ENCODE results near the gene ALKAL2.

The ALKAL2 gene

DNA sequence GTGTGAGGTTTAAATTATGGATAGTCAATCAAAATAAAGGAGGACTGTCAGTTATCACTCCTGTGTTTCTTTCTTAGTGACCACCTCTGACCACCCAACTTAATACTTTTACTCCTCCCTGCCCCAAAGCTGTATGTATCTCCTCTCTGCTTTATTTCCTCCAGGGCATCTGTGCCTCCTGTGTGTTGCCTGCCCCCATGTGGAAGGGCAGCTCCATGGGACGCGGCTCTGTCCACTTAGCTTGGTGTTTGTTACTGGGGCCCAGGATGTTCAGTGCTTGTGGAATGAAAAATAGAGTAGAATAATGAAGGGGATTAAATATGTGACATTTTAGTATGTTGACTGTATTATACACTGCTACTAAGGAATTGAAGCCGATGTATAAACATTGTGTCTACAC is 13.4 kb downstream of the ALKAL2 start:
- TF ChIP-seq CTCF (IDR thresholded peaks at IDR 0.05) = no peak

GRCh38 chr2:273333-273732 is 14.6 kb downstream of the ALKAL2 start:
- TF ChIP-seq CTCF (IDR thresholded peaks at IDR 0.05) = no peak

DNA sequence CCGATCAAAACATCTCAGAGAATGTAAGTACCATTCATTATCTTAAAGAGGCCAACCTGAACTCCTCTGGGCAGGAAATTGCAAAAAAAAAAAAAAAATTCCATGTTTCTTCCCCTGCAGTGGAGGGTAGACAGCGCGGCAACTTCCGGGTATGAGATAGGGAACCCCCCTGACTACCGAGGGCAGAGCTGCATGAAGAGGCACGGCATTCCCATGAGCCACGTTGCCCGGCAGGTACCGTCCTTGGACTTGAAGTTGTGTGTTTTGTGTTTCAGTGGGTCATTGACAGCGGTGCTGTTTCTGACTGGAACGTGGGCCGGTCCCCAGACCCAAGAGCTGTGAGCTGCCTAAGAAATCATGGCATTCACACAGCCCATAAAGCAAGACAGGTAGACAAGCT is 16.0 kb downstream of the ALKAL2 start:
- no peak for TF ChIP-seq CTCF (IDR thresholded peaks at IDR 0.05)

GRCh38 chr2:270861-271260 is 17.0 kb downstream of the ALKAL2 start:
- TF ChIP-seq CTCF (IDR thresholded peaks at IDR 0.05) = no peak

DNA sequence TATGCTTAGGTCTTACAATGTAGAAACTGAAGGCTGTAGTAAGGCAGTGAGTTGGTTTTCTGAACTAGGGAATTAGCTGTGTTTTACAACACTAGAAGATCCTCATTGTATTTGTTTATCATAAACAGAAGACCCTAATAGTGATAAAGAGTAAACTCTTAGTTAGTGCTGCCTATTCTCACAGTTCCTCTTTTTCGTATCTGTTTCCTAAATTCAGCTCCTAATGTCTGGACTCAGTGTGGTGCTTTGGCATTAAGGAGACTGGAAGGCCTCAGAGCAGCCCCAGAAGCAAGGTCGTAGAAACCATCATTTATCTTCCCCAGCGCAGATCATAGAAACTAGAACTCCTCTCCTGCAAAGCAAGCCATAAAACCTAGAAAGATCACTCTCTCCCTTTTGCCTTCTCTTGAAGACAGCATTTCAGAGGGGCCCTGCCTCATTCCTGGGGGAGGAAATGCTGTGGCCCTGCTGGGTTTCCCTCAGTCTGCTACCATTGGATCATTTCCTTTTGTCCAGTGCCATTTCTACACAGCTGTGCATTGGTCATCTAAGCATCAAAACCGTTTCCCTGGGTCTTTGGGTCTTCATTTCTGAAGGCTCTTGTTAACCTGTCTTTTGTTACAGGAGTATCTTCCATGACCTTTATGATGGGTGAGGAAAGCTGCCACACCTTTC is 18.4 kb downstream of the ALKAL2 start:
- no peak for TF ChIP-seq CTCF (IDR thresholded peaks at IDR 0.05)

DNA sequence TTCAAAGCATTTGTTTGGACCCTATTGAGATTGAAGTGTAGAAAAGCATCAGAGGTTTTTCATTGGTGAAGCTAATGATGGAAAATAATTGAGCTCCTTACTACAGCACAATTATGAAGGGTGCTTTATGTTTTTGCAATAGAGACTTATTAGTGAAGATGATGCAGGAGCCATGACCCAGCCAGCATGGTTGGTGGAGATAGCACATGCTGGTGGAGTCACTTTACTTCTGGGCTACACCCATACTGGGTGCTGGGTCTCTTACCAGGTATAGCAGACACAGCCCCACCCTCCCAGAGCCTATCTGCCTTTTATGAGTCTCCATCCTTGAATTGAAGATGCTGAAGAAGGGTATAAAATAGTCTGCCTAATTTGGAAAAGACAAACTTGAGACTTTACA is 19.6 kb downstream of the ALKAL2 start:
- no peak for TF ChIP-seq CTCF (IDR thresholded peaks at IDR 0.05)

- no peak for TF ChIP-seq CTCF (IDR thresholded peaks at IDR 0.05)
Observed at GRCh38 chr2:264493-265468, 23.1 kb downstream of the ALKAL2 start, which contains the start of gene ACP1. Gene ACP1 (plus strand): TSS chr2:264947. CDS start chr2:264965, 18 bp downstream.

Measured in LNCAP (cell line).